GM21515 (cell line): ENCODE measurements around the gene FLRT2.

Source experiments
- ATAC-seq: cut with Tn5 transposase; IDR thresholded peaks from one replicate; pipeline ENCODE4 v1.9.1; 2021; ENCODE audit not compliant: unreplicated experiment

The FLRT2 gene

GRCh38 chr14:85530626-85531025 is 682 bp downstream of the FLRT2 start:
- no peak for ATAC-seq

DNA sequence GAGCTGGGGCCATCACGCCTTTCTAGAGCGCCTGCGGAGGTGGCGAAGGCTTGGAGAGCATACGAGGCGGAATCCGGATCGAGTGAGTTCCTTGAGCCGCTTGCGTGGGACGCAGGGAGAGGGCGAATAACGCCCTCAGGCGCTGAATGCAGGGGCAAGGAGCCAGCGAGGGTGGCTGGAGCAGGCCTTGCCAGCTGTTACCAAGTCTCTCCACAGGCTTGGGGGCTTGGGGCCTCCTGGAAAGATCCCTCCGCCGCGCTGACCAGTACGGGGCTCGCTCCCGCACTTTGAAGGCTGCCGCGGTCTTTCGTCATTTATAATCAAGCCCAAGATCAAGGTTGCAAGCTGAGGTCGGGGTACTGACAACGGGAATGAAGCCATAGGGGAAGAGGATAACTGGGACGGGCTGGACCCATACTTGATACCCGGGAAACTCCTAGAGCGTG is 1.2 kb downstream of the FLRT2 start:
- no peak for ATAC-seq

- no peak for ATAC-seq
Observed at GRCh38 chr14:85531587-85532373, 1.8 kb downstream of the FLRT2 start.

DNA sequence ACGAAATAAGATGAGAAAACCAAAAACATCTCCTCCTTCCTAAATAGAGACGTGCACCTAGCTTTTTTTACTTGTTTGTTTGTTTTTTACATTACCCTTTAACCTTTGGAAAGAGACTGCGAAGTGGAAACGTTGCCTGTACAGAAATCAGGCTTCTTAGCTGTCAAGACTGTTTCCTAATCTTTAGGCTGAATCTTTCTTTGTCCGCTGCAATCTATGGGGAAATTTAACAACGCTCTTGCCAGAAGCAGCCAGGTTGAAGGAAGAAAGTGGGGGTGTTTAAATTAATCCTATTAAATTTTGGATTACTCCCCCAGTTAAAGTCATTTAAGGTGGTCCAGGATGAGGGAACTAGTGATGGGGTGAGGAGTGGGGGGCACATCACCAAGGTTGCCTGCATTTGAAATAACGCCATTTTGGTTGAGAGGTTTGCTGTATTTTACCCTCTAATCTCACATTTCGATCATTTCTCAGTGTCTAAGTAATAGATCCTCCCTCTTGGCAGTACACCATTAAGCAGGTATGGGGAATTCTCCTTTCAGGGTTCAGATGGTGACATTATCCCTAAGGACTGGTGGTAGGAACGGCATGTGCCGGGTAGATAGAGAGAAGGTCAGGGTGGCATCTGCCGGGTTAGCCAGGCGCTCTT is 2.6 kb downstream of the FLRT2 start:
- ATAC-seq, result no peak

DNA sequence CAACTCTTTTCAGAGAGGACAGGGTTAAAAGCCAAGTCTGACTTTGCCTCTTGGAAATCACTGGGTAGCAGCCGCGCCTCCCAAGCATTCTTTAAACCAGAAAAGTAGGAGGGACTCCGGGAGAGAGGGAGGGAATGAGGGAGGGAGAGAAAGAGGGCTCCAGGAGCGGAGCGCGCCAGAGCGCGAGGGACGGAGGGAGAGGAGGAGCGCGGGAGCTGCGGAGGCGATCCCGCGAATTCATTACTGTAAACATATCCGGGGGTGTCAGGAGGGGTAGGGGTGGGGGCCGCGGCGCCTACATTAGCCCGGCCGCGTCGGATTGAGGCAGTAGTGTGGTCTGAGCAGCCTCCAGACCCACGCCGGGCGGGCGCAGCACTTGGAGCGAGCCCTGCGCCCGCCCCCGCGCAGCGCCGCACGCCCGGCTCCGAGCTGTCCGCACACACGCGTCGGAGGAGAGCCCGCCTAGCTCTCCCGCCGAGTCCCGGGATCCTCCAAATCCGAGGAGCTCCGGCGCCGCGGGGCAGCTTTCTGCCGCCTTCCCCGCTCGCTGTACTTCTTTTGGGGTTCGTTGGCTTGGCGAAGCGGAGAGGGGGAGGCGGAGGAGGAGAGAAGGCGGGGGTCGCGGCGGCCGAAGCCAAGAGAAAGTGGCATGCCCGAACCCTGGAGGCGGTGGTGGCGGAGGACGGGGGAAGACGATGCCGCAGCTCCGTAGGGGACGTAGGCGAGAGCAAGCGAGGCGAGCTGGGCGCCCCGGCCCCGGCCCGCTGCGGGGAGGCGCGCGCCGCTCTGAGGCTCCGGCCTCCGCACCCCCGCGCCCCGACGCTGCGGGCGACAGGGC is 3.3 kb downstream of the FLRT2 start:
- no peak for ATAC-seq

DNA sequence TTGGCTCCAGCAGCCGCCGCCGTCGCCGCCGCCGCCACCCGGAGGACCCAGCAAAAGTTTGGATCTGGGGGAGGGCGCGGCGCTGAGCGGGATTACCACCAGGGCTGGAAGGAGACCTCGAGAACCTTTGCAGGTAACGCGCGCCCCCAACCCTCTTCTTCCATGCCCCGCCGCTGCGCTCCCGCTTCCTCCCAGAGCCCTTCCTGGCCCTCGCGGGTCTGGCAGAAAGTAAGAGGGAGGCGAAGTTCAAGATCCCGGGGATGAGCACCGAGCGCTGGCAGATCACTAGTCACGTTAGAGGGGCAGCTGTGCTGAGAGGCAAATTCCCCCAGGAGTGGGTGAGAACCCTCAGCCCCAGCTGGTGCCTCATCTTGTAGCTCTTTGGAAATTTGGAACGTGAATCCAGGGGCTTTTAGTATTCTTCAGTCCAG is 3.9 kb downstream of the FLRT2 start:
- no peak for ATAC-seq

GRCh38 chr14:85534458-85535293 is 4.7 kb downstream of the FLRT2 start:
- no peak for ATAC-seq

- ATAC-seq, result no peak
Observed at GRCh38 chr14:85535321-85535720, 5.4 kb downstream of the FLRT2 start.

DNA sequence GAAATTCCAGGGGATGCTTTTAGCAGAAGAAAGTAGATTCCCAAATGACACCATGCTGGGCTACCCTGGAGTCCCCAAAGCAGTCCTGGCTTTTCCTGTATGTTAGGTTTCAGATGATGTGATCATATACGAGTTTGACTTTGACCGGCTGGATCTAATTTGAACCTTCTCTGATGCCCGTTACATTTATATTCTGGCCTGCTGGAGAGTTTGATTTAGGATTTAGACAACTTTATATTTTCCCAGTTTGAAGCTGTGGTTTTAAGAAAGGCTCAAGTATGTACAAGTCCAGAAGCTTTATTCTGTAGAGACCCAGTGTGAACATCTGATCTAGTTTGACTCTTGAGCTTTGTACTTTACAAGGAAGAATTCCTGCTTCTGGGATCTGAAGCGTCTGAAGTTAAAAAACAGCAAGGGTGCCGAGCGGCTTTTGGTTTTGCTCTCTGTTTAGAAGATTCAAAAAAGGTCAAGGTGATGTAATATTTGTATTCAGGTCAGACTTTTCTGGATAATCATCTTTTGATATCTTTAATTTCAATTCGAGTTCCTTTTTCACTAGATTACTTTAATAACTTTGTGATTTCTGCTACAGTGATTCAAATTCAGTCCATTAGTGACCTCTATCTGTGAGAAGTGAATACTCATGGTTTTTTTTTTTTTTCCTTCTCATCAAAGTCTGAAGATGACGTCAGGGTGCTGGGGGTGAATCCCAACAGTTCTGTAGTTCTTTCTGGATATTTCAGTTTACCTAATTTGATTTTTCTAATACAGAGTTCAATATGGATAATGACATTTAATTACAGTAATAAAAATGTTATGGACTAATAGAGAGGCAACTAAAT is 6.3 kb downstream of the FLRT2 start:
- no peak for ATAC-seq

DNA sequence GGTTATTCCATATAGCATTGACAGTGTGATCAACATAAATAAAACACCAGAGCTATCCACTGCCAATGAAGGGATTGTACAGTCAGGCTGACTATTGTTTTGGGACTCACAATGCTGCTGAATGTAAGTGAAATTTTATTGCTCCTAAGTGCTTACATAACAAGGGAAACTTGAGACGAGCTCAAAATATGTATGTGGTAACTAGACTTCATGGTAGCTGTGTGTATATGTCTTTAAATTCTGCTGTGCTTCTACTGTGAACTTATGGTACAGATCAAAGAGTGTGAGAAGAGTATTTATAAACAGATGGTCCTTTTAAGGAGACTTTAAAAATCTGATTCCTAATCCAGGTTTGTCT is 6.9 kb downstream of the FLRT2 start:
- no peak for ATAC-seq

DNA sequence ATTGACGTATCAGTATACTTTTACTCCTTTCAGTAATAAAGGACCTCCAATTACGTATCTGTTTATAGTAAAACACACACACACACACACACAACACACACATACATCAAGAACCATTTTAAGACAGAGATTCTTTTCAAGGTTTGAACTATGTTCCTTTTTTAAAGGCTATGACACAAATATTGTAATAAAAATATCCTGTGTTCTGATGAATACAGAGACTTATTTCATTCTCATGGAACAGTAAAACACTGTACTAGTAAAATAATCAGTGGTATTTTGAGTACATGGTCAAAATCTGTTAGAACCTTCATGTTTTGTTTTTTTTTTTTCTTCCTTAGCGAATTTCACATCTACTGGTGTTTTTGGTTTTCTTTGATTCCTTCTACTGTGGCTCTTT is 7.6 kb downstream of the FLRT2 start:
- ATAC-seq, result no peak

- ATAC-seq, result no peak
Observed at GRCh38 chr14:85538636-85539035, 8.7 kb downstream of the FLRT2 start.

DNA sequence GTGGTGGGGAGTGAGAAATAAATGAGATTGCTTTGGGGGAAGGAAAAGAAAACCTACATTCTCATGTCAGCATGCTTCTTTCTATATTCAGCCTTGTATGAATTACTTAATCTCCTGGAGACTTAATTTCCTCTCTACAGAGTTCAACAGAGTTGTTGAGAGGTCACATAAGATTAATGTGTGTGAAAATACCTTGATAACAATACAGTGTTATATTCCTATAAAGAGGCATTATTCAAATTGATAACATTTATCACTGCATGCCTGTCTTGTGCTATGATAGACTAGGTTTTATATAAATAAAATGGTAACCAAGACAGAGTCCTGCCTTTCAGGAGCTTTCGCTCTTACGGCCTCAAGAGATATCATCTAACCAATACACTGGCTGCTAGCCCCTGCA is 9.6 kb downstream of the FLRT2 start:
- ATAC-seq, result no peak

DNA sequence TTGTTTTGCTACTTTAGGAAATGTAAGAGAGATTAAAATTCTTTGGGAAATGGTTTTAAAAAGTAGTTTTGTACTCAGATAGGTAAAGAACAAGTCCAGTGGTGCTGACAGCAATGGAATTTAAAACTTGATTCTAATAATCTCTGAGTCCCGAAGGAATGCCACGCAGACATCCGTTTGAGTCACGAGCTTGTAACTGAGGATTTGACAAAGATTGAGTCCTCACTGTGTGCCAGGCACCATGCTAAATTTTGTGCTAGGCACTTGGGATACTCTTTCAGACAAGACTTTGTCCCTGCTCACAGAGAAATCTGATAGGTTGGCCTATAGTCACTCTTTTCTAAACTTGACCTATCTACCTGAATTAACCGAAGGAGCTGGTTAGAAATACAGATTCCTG is 12.7 kb downstream of the FLRT2 start:
- no peak for ATAC-seq

DNA sequence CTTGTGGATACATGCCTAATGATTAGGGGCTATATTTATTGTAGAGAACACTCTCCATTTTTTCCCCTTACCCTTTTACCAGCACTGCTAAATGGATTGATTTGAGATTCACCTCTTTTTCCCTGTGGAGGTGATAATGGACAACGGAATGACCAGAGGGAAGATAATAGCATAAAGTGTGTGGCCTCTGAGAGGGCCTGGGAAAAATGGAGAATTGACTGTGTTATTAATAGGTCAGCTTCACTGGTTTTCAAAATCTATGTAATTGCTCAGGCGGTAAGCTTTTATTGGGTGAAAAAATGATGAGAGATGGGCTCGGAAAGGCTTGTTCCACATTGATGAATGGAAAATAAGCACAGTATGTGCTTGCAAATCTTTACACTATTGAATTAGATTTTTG is 15.8 kb downstream of the FLRT2 start:
- no peak for ATAC-seq

DNA sequence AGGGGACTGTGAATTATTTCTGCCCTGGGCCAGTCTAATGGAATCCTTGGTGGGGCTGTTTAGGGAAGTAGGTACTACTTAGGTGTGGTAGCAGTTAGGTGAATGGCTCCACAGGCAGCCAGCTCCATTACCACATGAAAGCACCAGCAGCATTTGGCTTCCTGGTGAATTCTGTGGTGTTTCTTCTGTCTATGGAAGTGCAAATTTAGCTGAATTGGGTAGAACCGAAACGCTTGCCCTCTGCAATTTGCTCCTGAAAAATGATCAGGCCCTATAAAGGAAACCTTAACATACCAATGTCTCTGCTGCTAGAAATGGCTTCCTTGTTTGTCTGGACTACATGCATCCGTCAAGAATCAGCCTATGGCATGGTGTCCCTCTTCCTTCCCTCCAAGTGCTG is 16.4 kb downstream of the FLRT2 start:
- no peak for ATAC-seq

- no peak for ATAC-seq
Observed at GRCh38 chr14:85549697-85550096, 19.8 kb downstream of the FLRT2 start.

DNA sequence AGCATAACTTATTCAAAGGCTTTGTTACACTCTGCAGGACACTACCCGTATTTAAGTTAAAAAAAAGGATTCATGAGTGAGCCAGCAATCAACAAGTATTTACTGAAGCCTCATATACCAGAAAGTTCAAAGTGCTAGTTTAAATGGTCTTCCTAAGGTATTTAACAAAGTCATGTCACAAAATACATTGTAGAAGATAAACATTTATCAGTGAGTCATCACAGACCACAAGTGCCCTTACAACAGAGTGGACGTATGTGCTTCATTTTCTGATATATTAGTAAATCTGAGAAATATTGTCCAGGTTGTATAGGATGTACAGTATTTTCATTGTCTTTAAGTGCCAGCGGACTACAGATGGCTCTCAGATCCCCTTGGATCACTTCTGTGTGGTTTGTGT is 24.2 kb downstream of the FLRT2 start:
- no peak for ATAC-seq

DNA sequence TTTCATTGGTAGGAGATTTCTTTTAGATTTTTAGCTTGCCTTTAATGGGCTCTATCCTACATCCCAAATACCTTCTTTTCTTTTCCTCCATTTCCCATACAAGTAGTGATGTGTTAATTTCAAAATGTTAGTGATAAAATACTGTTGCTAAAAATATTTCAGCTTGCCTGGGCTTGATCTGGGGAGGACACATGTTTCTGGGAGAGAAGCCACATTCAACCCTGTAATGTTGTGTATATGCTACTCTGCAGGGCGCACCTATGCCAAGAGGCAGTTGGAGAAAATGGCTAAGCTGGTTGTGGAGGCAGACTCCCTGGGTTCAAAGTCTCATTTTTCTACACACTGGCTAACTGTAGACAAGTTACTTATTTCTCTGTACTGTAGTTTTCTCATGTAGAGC is 26.3 kb downstream of the FLRT2 start:
- ATAC-seq, result no peak

DNA sequence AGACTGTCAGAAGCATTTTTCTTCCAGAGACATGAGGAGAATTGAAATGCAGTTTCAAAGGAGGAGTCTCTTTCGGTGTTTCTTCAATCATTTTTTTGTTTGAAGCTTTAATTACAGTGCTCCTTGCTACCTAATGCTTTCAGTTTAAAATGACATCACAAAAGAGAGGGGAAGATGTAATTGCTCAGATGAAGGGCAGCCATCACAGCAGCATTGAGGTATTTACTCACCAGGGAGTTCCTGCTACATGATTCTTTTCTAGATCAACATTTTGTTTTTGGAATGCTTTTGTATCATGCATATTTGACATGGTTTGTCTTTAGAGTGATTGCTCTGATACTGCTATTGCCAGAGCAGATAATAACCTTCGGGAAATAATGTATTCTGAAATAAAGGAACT is 28.6 kb downstream of the FLRT2 start:
- no peak for ATAC-seq
